MM.1S (cell line): Measurements from ENCODE around the gene WDR82.

Experiments used
- DNase-seq: peaks from one replicate; pipeline ENCODE4 v3.0.0-alpha.2; 2015
- H2AFZ ChIP-seq: fragments of 300-600 bp; sonication (generic); 2 replicates; pipeline ENCODE4 v1.6.0; 2016; ENCODE audit warnings: antibody characterized with exemption, low read length
- H3F3A ChIP-seq: fragments of 300-600 bp; sonication (generic); 2 replicates; pipeline ENCODE4 v1.6.1; 2016; ENCODE audit warnings: mild to moderate bottlenecking, antibody characterized with exemption, low read length, moderate library complexity, mixed read lengths; ENCODE audit not compliant: insufficient read depth
- H3K27ac ChIP-seq: fragments of 300-600 bp; sonication (generic); 2 replicates; pipeline ENCODE4 v1.5.1; 2016; ENCODE audit warnings: mild to moderate bottlenecking, low read length
- H3K27me3 ChIP-seq: fragments of 300-600 bp; sonication (generic); replicated peaks from 2 replicates; pipeline ENCODE4 v1.6.0; 2016; ENCODE audit warnings: low read length; ENCODE audit not compliant: insufficient read depth
- H3K36me3 ChIP-seq: fragments of 300-600 bp; sonication (generic); replicated peaks from 2 replicates; pipeline ENCODE4 v1.6.1; 2016; ENCODE audit warnings: mild to moderate bottlenecking, low read length, mixed read lengths; ENCODE audit not compliant: insufficient read depth
- H3K4me1 ChIP-seq: fragments of 300-600 bp; sonication (generic); 2 replicates; pipeline ENCODE4 v1.6.1; 2016; ENCODE audit warnings: low read length, mixed read lengths
- H3K4me2 ChIP-seq: fragments of 300-600 bp; sonication (generic); 2 replicates; pipeline ENCODE4 v1.6.0; 2016; ENCODE audit warnings: low read depth, low read length
- H3K4me3 ChIP-seq: fragments of 300-600 bp; sonication (generic); 2 replicates; pipeline ENCODE4 v1.5.1; 2016; ENCODE audit warnings: low read length, mixed read lengths
- H3K79me2 ChIP-seq: fragments of 300-600 bp; sonication (generic); 2 replicates; pipeline ENCODE4 v1.6.1; 2016; ENCODE audit warnings: mixed run types, low read length, mixed read lengths
- H3K9ac ChIP-seq: fragments of 300-600 bp; sonication (generic); 2 replicates; pipeline ENCODE4 v1.6.1; 2016; ENCODE audit warnings: low read length, mixed read lengths
- H3K9me2 ChIP-seq: fragments of 300-600 bp; sonication (generic); replicated peaks from 2 replicates; pipeline ENCODE4 v1.6.1; 2016; ENCODE audit warnings: mild to moderate bottlenecking, low read length, mixed read lengths; ENCODE audit not compliant: insufficient read depth
- H3K9me3 ChIP-seq: fragments of 300-600 bp; sonication (generic); replicated peaks from 2 replicates; pipeline ENCODE4 v1.6.1; 2016; ENCODE audit warnings: mild to moderate bottlenecking, low read length, mixed read lengths; ENCODE audit not compliant: insufficient read depth
- H4K20me1 ChIP-seq: fragments of 300-600 bp; sonication (generic); 2 replicates; pipeline ENCODE4 v1.6.1; 2016; ENCODE audit warnings: mild to moderate bottlenecking, low read length, moderate library complexity, mixed read lengths; ENCODE audit not compliant: insufficient read depth
- EZH2 ChIP-seq: fragments of 300-600 bp; sonication (generic); optimal IDR thresholded peaks from 2 replicates; pipeline ENCODE3; 2017; ENCODE audit warnings: low read depth, mild to moderate bottlenecking, antibody characterized with exemption, low read length, mixed read lengths
- EZH2phosphoT487 ChIP-seq: fragments of 300-600 bp; sonication (generic); IDR thresholded peaks from 2 replicates; pipeline ENCODE4 v1.6.1; 2018; ENCODE audit warnings: antibody characterized with exemption, low read length
- TF ChIP-seq, protein P1 (sequence below): fragments of 300-600 bp; sonication (generic); IDR thresholded peaks from 2 replicates; pipeline ENCODE4 v1.5.1; 2016; ENCODE audit warnings: antibody characterized with exemption, low read length, mixed read lengths

The WDR82 gene

DNA sequence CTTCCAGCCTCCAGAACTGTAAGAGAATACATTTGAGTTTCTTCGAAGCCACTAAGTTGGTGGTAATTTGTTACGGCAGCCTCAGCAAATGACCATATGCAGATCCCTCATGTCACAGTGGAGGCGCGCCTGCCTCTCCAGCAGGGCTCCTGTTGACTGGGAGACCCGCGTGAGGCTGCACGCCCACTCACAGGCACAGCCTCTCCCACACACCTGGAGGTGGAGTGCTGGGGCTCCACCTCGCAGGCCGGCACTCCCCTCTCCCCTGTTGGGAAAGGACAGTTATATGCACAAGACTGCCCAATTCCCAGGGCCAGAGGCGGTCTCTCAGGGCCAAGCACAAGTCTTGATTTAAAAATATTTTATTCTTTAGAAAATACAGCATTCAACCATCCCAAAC, 50.2 kb downstream of the WDR82 start:
- Histone ChIP-seq H3K4me1 (peaks cover 17% of the 10 kb centered on the region), H3K9me3 (no peaks in the 10 kb centered on the region), H3K36me3 (no peaks in the 10 kb centered on the region), H3K9ac (no peak overlapping the region), H3K27me3 (no peaks in the 10 kb centered on the region), H3K9me2 (no peaks in the 10 kb centered on the region), H3F3A (peaks cover 2% of the 10 kb centered on the region; the same call in 1 of the 2 replicates), H4K20me1 (no peaks in the 10 kb centered on the region), H3K79me2 (0 out of 2 replicates have a peak, but pooled peaks cover 3% of the 10 kb centered on the region), H3K4me3 (no peak overlapping the region), H3K27ac (no peak overlapping the region), H3K4me2 (no peak overlapping the region), H2AFZ (no peak overlapping the region)
- DNase-seq, result no peak
- TF ChIP-seq EZH2phosphoT487, result no peak

DNA sequence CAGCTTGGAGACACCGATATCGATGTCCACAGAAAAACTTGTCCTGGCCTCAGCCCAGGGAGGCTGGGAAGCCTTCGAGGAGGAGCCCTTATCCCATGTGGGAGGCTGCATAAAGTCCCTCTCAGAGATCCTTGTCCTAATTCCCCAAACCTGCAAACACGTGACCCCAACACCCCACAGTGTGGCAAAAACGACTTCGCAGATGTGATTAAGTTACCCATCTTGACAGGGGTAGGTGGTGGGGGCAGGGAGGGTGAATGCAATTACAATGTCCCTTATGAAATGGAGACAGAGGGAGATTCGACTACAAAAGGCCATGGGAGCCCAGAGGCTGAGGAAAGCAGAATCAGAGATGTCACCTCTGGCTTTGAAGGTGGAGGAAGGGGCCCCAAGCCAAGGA, 50.7 kb downstream of the WDR82 start:
- TF ChIP-seq EZH2phosphoT487, result no peak
- no peak for TF ChIP-seq EZH2
- TF ChIP-seq, protein P1, sequence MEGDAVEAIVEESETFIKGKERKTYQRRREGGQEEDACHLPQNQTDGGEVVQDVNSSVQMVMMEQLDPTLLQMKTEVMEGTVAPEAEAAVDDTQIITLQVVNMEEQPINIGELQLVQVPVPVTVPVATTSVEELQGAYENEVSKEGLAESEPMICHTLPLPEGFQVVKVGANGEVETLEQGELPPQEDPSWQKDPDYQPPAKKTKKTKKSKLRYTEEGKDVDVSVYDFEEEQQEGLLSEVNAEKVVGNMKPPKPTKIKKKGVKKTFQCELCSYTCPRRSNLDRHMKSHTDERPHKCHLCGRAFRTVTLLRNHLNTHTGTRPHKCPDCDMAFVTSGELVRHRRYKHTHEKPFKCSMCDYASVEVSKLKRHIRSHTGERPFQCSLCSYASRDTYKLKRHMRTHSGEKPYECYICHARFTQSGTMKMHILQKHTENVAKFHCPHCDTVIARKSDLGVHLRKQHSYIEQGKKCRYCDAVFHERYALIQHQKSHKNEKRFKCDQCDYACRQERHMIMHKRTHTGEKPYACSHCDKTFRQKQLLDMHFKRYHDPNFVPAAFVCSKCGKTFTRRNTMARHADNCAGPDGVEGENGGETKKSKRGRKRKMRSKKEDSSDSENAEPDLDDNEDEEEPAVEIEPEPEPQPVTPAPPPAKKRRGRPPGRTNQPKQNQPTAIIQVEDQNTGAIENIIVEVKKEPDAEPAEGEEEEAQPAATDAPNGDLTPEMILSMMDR, result no peak
- Histone ChIP-seq H3K36me3 (no peaks in the 10 kb centered on the region), H3K9me2 (no peaks in the 10 kb centered on the region), H3K27me3 (no peaks in the 10 kb centered on the region), H4K20me1 (no peaks in the 10 kb centered on the region), H3K4me1 (peaks cover 17% of the 10 kb centered on the region), H3K27ac (no peak overlapping the region), H3K79me2 (0 out of 2 replicates have a peak, but pooled peaks cover 3% of the 10 kb centered on the region), H3F3A (peaks cover 2% of the 10 kb centered on the region; the same call in 1 of the 2 replicates), H3K9me3 (no peaks in the 10 kb centered on the region), H2AFZ (no peak overlapping the region), H3K4me3 (no peak overlapping the region), H3K4me2 (no peak overlapping the region), H3K9ac (no peak overlapping the region)
- DNase-seq, result no peak

DNA sequence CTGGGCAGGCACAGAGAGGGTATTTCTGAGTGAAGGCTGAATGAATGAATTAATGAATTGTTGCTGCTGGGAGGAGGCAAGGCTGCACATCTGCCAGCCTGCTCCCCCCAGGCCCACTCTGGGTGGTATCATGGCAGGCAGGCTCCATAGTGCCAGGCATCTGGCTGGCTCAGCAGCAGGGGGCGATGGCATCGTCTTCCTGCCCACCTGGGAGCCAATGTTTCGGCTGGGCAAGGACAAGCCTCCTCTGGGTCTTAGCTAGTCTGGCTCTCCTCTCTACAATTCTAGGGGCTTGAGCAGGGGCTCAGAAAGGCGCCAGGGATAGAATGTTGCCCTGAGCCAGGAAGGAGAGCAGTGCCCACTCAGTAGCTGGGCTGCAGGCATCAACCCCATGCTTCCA, 51.3 kb downstream of the WDR82 start:
- Histone ChIP-seq H3K27ac (no peak overlapping the region), H3K4me3 (no peak overlapping the region), H3K4me1 (peaks cover 17% of the 10 kb centered on the region), H3K9me2 (no peaks in the 10 kb centered on the region), H3K27me3 (no peaks in the 10 kb centered on the region), H3K36me3 (no peaks in the 10 kb centered on the region), H3F3A (peaks cover 2% of the 10 kb centered on the region; the same call in 1 of the 2 replicates), H4K20me1 (no peaks in the 10 kb centered on the region), H3K9ac (no peak overlapping the region), H3K4me2 (no peak overlapping the region), H2AFZ (no peak overlapping the region), H3K79me2 (no peaks in the 10 kb centered on the region), H3K9me3 (no peaks in the 10 kb centered on the region)
- no peak for DNase-seq
- TF ChIP-seq, protein P1, result no peak
- no peak for TF ChIP-seq EZH2
- TF ChIP-seq EZH2phosphoT487, result no peak

DNA sequence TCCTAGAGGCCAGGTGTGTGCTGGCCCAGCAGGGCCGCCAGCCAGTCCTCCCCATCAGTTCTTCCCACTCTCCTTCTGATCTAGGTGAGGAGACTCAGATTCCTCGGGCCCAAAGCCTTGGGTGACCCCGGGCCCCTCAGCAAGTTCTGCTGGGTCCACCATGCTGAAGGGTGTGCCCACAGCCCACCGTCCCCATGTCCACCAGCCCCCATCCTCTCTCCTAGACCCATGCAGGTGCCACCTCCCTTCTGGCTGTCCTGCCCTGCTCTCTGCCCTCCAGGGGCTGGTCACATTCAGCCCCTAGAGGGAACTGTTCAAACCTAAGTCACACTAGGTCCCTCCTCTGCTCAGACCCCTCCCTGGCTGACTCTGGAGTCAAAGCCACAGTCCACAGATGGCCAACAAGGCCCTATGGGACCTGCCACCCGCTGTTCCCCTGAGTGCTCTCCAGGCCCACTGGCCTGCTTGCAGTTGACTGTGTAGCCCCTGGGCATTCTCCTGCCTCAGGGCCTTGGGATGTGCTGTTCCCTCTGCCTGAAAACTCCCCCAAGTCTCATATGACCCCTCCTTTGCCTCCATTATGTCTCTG, 52.1 kb downstream of the WDR82 start:
- Histone ChIP-seq H3K4me2 (peak overlapping the region; percentile 46), H2AFZ (peak overlapping the region; percentile 76), H3K9me2 (no peaks in the 10 kb centered on the region)

More for the DNA sequence above, 52.1 kb downstream of the WDR82 start:
- DNase-seq, result no peak
- H3K36me3 ChIP-seq, result no peaks in the 10 kb centered on the region
- H3F3A ChIP-seq, result peaks cover 2% of the 10 kb centered on the region; the same call in 1 of the 2 replicates
- H3K4me1 ChIP-seq, result peaks cover 17% of the 10 kb centered on the region
- H3K9me3 ChIP-seq, result no peaks in the 10 kb centered on the region
- no peak overlapping the region for H3K9ac ChIP-seq
- TF ChIP-seq, protein P1, result no peak
- TF ChIP-seq EZH2phosphoT487 (no peak), EZH2 (no peak)
- H4K20me1 ChIP-seq, result no peaks in the 10 kb centered on the region
- H3K27ac ChIP-seq, result peak overlapping the region; percentile 63; the same call in 1 of the 2 replicates
- no peaks in the 10 kb centered on the region for H3K79me2 ChIP-seq
- H3K27me3 ChIP-seq, result no peaks in the 10 kb centered on the region
- H3K4me3 ChIP-seq, result no peak overlapping the region
